T-helper 2 cell treated with Interferon-gamma antibody and Interleukin-4, amounts not matched to agents 100 ng/mL and 5 ng/mL, for 36 hours (primary cell): ENCODE data around the gene SBK3. TPM values are rescaled to one million over a fixed set of nuclear protein-coding genes. Genes with fewer than 3 reads are reported as not detected.
"Not testable (repeated sequence)": the region's sequence is repeated elsewhere in the genome, so short reads cannot be mapped to it uniquely, and the experiment has no call there.

ENCODE experiments used
- intact Hi-C: fragments of 100-400 bp; cut with micrococcal nuclease; formaldehyde crosslinking; loops from one replicate; pipeline ENCODE4 v1.15.1; 2023
- total RNA-seq: library from RNA; stranded (reverse); gene quantifications from 2 replicates; pipeline ENCODE4 v1.2.3, GENCODE V29; 2022

The SBK3 gene
- total RNA-seq, 1 donor from 2014 or later: not detected

DNA sequence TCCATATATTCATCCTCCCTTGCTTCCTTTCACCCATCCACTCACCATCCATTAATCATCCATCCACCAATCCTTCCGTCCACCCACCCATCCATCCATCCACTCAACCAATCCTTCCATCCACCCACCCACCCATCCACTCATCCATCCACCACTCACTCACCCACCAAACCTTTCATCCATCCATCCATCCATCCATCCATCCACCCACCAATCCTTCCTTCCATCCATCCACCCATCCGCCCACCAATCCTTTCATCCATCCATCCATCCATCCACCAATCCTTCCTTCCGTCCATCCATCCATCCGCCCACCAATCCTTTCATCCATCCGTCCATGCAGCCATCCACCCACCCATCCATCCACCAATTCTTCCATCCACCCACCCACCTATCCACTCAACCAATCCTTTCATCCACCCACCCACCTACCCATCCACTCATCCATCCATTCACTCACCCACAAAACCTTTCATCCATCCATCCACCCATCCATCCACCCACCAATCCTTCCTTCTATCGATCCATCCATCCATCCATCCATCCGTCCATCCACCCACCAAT lies 3.0 kb downstream of the SBK3 start:
- intact Hi-C loops: no loop called here

GRCh38 chr19:55541091-55541490 lies 4.3 kb downstream of the SBK3 start:
- intact Hi-C loops: no loop called here

- intact Hi-C loops: no loop called here
These were observed 4.7 kb downstream of the SBK3 start for GRCh38 chr19:55540619-55541018.

DNA sequence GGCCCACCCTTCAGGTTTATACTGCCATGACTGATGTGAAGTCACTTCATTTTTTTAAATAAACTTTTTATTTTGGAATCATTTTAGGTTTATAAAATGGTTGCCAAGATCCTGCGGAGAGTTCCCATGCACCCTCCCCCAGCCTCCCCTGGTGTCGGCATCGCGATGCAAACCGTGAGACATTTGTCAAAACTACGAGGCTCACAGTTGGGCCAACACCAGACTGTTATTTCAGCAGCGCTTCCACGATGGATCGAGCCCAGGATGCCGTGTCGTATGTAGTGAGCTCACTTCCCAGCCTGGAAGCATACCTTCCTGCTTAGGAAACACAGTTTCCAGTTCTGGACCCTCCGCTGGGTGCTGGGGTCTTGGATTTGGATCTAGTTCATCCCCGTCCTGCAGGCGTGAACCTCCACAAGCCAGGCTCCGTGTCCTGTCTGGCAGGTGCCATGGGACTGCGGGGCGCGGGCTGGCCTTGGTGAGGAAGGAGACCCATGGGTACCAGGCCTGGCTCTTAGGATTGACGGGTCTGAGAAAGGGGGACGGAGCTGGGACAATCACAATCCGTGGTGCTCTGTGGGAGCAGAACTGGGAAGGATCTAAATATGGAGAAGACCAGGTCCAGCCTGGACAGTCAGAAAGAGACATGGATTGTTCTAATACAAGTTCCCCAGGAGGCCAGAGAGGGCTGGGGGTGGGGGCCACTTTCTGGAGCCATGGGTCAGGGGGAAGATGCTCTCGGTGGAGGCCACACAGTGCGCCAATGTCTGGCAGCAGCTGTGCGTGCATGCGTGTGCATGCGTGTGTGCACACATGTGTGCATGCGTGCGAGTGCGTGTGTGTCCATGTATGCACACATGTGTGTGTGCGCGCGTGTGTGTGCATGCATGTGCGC lies 6.0 kb downstream of the SBK3 start:
- intact Hi-C loops: no loop called here

- intact Hi-C loops: no loop called here
These were observed 7.2 kb downstream of the SBK3 start for GRCh38 chr19:55538132-55538531.

- intact Hi-C loops: no loop called here
These were observed 7.6 kb downstream of the SBK3 start for GRCh38 chr19:55537741-55538111.

DNA sequence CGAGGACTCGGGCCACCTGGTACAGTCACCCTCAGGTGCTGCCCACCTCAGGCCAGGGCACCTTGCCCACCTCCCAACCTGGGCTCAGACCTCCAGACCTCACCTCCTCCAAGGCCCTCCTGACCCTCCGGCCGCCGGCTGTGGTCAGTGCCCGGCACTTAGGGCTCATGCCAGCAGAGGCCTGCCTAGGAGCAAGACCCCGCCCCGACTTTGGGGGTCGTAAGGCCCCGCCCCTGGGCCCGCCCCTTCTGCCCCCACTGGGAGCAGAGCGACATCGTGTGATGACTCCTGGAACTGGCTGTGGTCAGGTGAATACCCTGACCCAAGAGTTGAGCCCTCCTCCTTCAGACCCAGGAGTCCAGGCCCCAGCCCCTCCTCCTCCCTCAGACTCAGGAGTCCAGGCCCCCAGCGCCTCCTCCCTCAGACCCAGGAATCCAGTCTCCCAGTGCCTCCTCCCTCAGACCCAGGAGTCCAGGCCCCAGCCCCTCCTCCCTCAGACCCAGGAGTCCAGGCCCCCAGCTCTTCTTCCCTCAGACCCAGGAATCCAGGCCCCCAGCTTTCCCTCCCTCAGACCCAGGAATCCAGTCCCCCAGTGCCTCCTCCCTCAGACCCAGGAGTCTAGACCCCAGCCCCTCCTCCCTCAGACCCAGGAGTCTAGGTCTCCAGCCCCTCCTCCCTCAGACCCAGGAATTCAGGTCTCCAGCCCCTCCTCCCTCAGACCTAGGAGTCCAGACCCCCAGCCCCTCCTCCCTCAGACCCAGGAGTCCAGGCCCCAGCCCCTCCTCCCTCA lies 8.2 kb downstream of the SBK3 start, which contains the start of gene SBK2:
Gene SBK2, minus strand, starts transcription at position 183 of the 790 bp plus-strand sequence. CDS start 839 bp downstream, outside the sequence.
- intact Hi-C loops: no loop called here

DNA sequence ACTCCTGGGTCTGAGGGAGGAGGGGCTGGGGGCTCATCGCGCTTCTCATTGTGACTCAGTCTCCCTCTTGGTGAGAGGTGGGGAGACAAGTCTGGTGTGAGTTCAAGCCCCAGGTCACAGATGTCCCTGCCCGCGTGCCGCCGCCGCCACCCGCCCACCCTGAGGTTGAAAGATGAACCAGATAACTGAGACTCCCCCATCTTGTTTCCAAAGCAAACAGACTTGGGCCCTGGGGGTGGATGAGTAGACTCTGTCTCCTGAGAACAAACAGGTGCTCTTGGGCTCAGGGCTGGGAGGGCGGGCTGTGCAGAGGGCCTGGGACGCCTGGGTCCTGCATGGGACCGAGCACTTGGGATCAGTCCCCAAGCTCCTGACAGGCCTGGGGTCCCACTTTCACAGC lies 9.0 kb downstream of the SBK3 start:
- intact Hi-C loops: no loop called here

DNA sequence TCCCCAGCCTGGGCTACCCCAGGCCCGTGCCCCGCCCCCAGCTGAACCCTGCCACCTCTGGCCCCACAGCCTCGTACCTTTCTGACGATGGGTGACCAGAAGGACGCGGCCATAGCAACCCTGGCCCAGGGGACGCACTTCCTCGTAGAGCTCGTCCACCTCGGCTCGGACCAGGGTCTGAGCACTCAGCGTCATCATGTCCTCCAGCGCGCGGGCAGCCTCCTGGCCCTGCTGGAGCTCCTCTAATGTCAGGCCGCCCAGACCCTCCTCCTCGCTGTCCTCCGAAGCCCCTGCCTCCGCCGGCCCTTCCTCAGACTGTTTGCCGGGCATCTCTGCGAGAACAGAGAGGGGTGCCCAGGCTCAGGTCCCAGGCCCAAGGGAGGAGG lies 9.4 kb downstream of the SBK3 start:
- intact Hi-C loops: no loop called here

GRCh38 chr19:55535173-55535964 lies 10.0 kb downstream of the SBK3 start:
- intact Hi-C loops: no loop called here

DNA sequence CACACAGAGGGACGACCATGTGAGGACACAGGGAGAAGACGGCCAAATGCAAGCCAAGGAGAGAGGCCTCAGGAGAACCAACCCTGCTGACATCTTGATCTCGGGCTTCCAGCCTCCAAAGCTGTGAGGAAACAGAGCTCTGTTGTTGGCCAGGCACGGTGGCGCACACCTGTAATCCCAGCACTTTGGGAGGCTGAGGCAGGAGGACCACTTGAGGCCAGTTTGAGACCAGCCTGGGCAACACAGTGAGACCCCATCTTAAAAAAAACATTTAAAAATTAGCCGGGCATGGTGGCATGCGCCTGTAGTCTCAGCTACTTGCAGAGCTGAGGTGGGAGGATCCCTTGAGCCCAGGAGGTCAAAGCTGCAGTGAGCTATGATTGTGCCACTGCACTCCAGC lies 11.1 kb downstream of the SBK3 start:
- intact Hi-C loops: not testable (repeated sequence)

DNA sequence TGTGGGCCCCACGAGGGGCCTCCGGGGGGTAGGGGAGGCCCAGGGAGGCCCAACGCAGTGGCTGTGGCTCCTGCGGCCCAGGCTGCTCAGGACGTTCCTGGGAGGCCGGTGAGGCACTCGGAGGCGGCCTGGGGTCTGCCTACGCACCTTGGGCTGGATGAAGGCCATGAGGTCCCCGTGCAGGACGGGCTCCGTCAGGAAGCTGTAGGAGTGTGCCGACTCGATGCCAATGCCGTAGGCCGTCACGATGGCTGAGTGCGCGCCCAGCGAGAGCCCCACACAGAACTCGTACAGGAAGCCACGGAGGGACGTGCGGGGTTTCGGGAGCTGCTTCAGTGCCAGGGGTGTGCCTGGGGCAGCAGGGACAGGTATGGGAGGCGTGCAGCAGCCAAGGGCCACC lies 14.3 kb downstream of the SBK3 start:
- intact Hi-C loops: no loop called here

GRCh38 chr19:55529636-55530234 lies 15.6 kb downstream of the SBK3 start:
- intact Hi-C loops: no loop called here

DNA sequence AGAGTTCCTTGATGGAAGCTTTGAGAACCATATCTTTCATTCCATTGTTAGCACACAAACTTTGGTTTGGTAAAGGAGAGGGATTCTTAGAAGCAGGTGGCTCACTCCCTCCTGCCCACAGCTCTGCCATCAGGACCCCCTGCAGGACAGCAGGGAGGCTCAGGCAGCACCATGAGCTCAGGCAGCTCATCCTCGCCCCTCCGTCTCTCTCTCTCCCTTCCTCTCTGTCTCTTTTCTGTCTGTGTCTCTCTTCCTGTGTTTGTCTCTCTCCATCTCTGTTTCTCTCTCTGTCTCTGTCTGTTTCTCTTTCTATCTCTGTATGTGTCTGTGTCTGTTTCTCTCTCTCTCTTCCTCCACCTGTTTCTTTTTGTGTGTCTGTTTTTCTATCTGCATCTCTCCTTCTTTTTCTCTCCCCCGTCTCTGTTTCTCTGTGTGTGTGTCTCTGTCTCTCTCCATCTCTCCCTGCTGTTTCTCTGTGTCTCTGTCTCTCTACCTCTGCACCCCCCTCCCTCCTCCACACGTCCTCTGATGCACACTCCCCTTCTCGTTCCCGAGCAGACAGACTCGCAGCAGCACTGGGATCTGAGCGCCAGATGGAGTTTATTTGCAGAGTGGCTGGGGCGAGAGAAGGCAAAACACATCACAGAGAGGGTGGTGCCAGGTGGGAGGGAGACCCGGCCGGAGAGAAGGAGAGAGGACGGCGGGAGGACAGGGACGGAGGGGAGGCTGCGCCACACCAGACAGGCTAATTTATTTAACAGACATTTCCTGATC lies 17.1 kb downstream of the SBK3 start:
- intact Hi-C loops: no loop called here

DNA sequence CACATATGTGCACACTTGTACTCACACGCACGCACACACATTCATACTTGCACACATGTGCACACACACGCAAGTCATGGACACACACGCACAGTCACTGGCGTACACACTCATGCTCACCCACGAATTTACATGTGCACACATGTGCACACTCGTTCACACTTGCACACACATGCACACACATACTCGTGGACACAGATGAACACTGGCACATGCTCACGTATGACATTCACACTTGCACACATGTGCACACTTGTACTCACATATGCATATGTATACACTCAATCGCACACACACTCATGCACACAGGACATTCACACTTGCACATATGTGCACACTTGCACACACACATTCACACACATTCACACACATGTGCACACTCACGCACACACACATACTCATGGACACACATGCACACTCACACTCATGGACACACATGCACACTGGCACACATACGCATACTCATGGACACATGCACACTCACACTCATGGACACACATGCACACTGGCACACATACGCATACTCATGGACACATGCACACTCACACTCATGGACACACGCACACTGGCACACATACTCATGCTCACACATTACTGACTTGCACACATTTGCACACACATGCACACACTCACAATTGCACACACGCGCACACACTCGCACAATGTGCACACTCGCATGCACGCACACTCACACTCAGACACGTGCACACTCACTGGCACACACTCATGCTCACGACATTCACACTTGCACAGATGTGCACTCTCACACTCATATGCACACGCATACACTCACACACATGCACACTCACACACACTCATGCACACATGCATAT lies 17.9 kb downstream of the SBK3 start:
- intact Hi-C loops: no loop called here

DNA sequence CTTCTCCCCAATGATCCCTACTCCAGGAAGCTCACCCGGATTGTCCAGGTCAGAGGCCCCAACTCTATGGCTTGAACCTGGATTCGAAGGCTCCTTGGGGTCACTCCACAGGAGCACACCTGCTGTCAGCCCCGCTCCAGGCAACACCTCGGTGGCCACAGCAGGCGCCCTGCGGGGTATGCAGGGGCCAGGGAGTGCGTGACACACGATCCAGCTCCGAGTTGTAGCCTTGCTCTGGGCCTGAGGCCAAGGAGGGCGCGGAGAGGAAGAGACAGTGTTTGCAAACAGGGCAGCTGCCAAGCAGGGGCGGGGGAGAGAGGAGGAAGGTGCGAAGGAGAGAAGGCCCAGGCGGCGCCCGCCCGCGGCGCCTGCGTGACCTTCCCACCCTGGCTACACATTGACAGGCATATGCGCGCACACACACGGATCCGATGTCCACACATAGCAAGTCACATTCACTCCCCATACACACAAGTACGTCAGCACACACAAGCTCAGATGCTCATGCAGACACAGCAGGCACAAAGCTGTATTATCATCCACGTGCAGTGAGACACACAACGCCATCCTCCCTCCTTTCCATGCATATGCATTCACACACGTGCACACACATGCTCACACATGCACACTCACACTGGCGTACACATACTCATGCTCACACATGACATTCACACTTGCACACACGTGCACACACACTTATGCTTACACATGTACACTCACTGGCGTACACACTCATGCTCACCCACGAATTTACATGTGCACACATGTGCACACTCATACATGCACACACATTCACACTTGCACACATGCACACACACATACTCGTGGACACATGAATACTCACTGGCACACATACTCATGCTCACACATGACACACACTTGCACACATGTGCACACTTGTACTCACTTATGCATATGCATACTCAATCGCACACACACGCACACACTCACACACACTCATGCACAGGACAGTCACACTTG lies 18.8 kb downstream of the SBK3 start:
- intact Hi-C loops: no loop called here

DNA sequence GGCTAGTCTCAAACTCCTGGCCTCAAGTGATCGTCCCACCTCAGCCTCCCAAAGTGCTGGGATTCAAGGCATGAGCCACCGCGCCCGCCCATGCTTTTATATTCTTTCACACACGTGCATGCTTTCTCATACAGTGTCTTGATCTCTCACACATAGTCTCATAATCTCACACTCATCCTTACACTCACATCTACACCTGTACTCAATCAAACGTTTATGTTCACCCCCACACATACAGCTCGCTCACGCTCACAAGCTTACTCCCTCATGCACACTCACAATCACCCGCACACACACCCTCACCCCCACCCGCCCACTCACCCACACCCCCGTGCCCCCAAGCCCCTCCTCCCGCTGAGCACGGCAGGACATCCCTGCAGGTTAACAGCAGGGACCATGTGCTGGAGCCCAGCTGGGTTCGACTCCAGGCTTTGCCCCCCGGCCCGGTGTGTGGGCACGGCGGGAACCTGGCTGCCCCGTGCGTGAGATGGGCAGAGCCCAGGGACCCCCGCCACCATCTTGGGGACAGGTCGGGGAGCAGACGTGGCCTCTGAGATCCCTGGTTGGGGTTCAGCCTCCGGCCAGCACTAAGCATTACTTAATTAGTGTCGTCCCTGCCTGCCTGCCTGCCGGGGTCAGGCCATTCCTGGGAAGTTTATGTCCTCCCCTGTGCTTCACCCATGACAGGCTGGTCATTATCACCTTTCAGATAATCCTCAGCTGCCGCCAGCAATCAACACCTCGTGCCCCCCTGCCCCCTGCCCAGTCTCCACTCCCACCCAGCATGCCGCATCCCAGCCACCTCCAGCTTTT lies 19.8 kb downstream of the SBK3 start:
- intact Hi-C loops: no loop called here
